UCSD-AML1 (cell line): ENCODE data around the gene PACS2.
A peak's percentile ranks its signal among the peaks of the same experiment; 100 is the strongest.

Source experiments
- DNase-seq: peaks from one replicate; lab custom pipeline; 2025; ENCODE audit not compliant: unreplicated experiment; lab: John Stamatoyannopoulos, UW

The PACS2 gene

DNA sequence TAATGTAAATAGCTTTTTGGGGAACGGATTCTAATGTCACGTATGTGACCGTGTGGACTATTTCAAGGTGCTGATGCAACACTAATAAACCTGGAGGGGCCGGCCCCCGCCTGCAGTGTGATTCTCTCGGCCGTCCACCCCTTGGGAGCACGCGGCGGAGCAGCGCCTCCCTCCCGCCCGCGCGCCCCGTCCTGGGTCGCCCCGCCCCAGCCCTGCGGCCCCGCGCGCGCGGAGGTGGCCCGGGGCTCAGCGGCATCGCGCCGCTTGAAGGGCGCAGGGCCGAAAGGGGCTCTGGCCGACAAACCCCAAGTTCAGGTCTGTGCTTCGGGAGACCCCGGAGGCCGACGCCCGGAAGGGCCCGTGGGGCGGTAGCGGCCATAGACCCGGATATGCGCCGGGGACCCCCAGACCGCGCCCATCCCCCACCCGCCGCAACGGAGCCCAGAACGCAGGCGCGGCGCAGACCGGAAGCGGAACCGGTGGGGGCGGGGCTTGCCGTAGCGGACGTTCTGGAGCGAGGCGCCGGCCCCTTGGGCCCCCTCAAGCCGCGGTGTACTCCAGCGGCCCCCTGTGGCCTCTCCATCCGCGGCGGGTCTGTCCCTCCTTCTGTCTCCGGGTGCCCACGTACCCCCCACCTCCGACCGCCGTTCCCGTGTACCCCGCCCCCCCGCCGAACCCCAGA lies 83.6 kb downstream of the PACS2 start, which contains the start of gene TEX22:
TEX22 (plus strand) TSS at position 495 of the 682 bp plus-strand sequence. CDS start 803 bp downstream, outside the sequence.
- DNase-seq: peak; percentile 95

DNA sequence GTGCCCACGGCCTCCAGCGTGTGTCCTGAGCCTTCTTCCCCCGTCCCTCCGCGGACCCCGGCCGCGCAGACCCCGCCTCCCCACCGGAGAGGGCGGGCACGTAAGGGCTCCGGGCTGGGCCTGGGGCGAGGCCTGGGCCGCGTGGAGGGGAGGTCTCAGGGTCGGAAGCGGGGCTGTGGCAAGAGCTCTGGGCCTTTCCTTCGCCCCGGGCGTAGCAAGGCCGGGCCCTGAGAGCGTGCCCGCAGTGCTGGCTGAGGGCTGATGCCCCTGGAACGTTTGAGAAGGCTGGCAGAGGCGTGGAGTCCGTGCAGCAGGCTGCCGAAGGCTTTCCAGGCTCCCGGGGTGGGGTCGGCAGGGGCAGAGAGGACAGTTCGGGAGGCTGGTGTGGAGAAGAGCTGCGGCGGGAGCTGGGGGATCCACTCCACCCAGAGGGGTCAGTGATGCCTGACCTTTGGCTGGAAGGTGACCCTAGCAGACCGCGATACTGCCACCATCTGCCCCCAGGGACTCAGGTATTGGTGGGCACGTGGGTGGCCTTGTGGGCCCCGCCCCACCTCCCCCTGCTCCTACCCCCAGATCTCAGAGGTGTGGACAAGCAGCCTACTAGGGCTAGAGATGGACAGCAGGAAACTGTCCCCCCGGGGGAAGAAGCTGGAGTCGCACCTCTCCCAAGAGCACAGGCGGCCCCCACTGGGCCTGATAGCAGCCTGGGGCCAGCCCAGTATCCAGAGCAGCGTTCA lies 84.3 kb downstream of the PACS2 start:
- DNase-seq: peak; percentile 89

- no peak for DNase-seq
Observed at GRCh38 chr14:105399466-105399775, 84.9 kb downstream of the PACS2 start.

- no peak for DNase-seq
Observed at GRCh38 chr14:105400016-105400415, 85.5 kb downstream of the PACS2 start.

- no peak for DNase-seq
Observed at GRCh38 chr14:105401699-105402098, 87.2 kb downstream of the PACS2 start.

GRCh38 chr14:105408592-105408991 lies 94.0 kb downstream of the PACS2 start:
- DNase-seq: no peak

GRCh38 chr14:105409364-105409763 lies 94.8 kb downstream of the PACS2 start:
- DNase-seq: no peak

DNA sequence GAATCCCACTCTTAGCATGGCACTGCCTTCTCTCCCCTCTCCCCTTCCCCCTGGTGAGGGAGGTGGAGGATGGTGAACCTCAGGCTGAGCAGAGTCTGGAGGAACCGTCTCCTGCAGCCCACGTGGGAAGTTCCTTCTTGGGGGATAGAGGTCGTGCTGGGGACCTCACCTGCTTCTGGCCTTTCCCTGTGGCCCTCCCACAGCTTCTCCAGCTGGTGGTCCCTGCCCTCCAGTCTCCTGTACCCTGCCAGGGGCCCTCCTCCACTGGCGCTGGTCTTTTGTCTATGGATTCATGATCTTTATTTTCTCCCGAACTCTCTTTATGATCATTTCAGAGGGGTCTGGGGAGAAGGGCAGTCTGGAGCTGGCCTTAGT lies 96.1 kb downstream of the PACS2 start:
- no peak for DNase-seq

DNA sequence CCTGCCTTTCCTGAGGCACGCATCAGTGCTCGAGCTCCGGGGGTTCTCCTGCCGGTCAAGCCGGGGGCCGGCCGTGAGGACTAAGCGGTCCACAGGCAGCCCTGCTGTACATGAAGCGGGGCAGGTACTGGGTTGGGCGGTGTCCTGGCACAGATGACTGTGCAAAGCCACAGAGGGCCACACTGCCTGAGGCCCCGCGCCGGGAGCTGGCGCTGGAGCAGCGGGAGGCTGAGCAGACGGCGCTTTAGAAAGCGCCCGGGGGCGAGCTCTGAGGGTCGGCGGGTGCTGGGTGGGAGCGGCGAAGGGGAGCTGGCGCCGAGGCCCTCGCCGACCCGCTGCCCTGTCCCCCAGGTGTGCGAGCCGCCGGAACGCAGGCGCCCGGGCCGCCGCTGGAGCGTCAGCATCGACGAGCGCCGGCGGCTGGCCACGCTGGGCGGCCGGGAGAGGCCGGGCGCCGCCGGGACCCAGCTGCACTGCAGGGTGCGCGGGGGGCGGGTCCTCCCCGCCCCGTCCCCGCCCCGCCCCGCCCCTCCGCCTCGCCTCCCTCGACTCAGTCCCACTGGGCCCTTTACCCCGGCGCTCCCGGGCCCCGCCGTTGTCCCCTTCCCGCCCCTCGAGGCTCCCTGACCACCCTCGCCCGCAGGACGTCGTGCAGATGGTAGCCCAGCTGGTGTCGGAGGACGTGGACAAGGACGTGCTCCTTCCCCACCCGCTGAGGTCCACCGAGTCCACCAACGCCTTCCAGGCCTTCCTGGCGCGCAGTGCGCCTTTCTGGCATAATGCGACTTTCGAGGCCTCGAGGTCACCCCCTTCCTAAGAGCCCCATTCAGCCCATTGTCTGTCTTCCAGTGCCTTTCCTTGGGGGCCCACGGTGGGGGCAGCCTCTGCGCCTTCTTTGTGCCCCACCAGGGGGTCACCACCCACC lies 96.7 kb downstream of the PACS2 start:
- DNase-seq: no peak

GRCh38 chr14:105411985-105412770 lies 97.6 kb downstream of the PACS2 start:
- no peak for DNase-seq

DNA sequence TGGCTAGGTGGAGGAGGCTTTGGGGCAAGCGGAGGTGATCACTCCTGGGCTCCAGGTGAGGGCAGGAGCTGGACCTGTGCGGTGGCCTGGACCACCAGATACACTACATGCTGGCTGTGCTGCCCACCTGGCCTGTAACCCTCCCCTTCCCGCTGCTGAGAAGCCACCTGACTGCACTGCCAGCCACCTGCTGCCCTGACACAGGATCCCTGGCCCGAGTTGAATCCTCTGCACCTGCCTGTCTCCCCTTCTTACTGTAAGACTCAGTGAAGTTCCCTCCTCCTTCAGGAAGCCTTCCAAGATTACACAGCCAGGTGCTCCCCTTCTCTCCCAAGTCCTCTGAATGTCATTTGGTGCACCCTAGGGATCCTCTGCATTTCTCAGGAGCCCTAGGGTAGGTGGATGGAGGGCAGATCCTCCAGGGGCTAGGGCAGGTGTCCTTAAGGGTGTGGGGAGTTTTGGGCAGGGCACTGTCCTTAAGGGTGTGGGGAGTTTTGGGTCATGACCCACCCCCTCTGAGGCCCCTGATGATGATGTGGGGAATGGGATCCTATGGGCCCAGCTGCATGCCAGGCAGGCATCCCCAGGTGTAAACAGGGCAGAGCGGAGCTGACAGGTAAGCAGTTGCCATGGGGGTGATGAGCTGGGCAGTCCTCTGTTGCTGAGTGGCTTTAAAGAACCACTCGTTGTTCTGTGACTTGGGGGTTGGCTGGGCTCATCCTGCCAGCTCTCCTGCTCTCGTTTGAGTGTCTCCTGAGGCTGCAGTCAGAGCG lies 98.4 kb downstream of the PACS2 start:
- DNase-seq: no peak

- DNase-seq: no peak
Observed at GRCh38 chr14:105413544-105413886, 99.0 kb downstream of the PACS2 start.

DNA sequence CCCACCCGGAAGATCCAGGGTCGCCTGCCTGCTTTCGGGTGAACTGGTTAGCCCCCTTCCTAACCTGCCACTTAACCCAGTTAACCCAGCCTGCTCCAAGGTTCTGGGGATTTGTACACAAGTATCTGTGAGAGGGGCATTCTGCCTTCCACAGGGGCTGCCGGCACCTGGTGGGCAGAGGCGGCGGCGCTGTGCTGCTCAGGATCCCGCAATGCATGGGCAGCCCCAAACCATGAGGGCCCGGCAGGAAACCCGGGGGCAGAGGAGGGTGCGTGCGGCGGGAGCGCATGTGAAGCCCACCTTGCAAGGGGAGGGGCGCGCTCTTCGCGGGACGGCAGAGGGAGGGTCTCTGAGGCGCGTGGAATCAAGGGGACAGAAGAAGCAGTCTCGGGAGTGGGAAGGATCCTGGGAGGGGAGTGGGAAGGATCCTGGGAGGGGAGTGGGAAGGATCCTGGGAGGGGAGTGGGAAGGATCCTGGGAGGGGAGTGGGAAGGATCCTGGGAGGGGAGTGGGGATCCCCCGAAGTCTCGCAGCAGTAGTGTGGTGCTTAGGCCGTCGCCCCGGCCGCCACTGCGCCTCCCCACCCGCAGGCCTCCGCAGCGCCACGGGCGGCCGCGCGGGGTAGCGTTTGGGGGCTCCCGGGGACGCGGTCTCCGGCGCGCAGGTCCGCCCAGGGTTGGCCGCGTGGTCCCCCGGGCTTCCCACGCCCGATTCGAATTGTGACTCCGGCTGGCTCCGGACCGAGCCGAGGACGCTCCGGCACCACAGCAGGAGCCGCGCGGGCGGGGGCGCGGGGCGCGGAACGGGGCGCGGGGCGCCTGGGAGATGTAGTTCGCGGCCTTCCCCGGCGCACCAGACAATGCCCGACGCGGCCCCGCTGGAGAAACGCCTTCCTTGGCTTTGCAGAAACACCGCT lies 100.2 kb downstream of the PACS2 start:
- peak; percentile 80 for DNase-seq

GRCh38 chr14:105415481-105416428 lies 101.2 kb downstream of the PACS2 start:
- DNase-seq: no peak

DNA sequence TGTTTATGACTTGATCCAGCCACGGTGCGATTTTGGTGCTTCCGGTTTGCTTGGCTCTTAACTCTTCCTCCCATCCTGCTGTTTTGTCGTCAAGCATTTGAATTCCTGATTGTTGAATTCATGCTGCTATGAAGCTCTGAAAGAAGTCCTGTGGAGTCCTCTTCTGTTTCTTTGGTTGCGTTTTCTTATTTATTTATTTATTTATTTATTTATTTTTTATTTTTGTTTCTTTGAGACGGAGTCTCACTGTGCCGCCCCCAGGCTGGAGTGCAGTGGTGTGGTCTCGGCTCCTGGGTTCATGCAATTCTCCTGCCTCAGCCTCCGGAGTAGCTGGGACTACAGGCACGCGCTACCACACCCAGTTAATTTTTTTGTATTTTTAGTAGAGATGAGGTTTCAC lies 102.1 kb downstream of the PACS2 start:
- no peak for DNase-seq

DNA sequence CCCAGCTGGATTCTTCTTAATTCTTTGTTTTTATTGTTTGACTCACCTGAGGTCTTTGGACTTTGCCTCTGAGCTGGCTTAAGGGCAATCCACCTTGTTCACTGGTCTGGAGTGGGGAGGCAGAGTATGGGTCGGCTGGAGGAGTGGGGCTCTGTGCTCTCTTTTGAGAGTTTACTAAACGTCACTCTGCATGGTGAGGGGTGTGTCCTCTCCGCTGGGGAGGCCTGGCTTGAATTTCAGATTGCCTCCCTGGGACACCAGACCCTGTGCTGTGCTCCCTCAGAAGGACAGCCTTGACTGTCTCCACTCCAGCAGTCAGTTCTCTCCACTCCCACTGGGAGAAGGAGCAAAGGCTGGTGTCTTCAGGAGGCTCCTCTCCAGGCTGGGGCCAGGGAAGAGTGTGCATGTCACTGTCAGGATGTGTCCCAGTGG lies 103.2 kb downstream of the PACS2 start:
- no peak for DNase-seq

- no peak for DNase-seq
Observed at GRCh38 chr14:105418269-105419194, 104.0 kb downstream of the PACS2 start.
